Measurements from ENCODE around the gene KCNK13.
"Not testable (repeated sequence)": the region's sequence is repeated elsewhere in the genome, so short reads cannot be mapped to it uniquely, and the experiment has no call there.

Gene KCNK13

GRCh38 chr14:90200546-90200945 is 138.8 kb downstream of the KCNK13 start:
- not testable (repeated sequence) for DNase-seq

DNA sequence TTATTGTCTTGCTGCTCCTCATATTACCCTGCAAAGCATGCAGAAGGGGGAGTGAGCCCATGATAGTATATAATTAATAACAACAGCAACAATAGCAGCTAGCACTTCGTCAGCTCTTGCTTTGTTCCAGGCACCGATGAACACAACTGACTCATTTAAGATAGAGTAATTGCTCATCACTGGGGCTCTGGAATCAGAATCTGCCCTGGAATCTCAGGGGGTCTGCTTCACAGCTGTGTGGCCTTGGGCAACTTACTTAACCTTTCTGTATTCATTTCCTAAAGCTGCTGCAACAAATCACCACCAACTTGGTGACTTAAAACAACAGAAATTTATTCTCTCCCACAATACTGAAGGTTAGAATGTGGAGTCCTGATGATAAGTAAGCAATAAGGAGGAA is 139.6 kb downstream of the KCNK13 start:
- no peak for DNase-seq

DNA sequence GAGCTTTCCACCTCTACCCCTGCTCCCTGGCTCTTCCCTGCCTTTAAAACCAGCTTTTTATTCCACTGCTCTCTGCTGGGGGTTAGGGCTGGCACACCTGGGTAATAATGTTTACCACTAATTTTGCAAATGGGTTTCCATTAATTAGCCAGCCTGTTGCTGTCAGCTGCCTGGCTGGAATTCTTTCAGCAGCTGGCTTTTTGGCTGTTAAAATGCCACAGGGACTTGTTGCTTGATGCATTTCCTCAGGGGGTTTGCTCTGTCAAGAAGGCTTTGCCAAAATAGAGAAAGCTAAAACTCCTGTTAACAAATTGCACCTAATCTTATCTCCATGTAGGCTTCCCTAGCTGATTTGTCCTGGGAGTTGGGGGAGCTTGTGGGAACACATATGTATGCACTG is 142.7 kb downstream of the KCNK13 start:
- no peak for DNase-seq

- DNase-seq: no peak
Observed at GRCh38 chr14:90213099-90213748, 151.4 kb downstream of the KCNK13 start.

DNA sequence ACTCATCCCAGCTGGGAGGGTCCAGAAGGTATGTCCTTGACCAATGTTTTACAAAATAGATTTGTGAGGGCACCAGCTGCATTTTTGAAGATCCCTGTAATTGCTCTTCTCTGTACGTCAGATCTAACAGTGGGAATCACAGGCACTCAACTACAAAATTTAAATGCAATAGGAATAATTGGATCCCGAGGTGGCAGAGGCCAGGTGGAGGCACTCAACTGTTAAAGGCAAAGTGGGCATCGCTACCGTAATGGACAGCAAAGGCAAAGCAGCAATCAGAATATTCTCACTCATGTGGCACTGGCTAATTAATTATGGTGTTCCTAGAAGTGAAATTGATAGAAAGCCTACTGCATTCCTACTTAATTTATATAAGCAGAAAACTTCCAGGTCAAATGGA is 166.7 kb downstream of the KCNK13 start:
- no peak for DNase-seq

DNA sequence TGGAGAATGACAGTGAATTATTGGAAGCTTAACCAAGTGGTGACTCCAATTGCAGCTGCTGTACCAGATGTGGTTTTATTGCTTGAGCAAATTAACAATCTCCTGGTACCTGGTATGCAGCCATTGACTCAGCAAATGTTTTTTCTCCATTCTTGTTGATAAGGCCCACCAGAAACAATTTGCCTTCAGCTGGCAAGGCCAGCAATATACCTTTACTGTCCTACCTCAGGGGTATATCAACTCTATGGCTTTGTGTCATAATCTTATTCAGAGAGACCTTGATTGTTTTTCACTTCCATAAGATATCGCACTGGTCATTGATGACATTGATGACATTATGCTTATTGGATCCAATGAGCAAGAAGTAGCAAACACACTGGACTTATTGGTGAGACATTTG is 168.1 kb downstream of the KCNK13 start:
- not testable (repeated sequence) for DNase-seq
